WERI-Rb-1 (cell line): Measurements from ENCODE around the gene HLA-DQA1.

Source experiments
- DNase-seq: peaks from one replicate; pipeline ENCODE4 v3.0.0-alpha.2; 2020
- H3K27ac ChIP-seq: fragments of 250-450 bp; sonication (Bioruptor Pico); 2 replicates; pipeline ENCODE4 v1.5.1; 2020; ENCODE audit warnings: mild to moderate bottlenecking, moderate library complexity
- H3K27me3 ChIP-seq: fragments of 250-450 bp; sonication (Bioruptor Pico); 2 replicates; pipeline ENCODE4 v1.5.1; 2021; ENCODE audit warnings: mild to moderate bottlenecking, low read depth, moderate library complexity; ENCODE audit not compliant: insufficient read depth, severe bottlenecking
- H3K36me3 ChIP-seq: fragments of 250-450 bp; sonication (Bioruptor Pico); 2 replicates; pipeline ENCODE4 v1.5.1; 2020; ENCODE audit warnings: mild to moderate bottlenecking, moderate library complexity
- H3K4me3 ChIP-seq: 2 replicates; pipeline ENCODE4 v1.5.1; 2011; ENCODE audit warnings: low read depth, mild to moderate bottlenecking, control low read depth, low read length
- H3K9me3 ChIP-seq: fragments of 250-450 bp; sonication (Bioruptor Pico); 2 replicates; pipeline ENCODE4 v1.5.1; 2021; ENCODE audit warnings: mild to moderate bottlenecking, moderate library complexity; ENCODE audit not compliant: severe bottlenecking
- TF ChIP-seq, protein P1 (sequence below): IDR thresholded peaks from 2 replicates; pipeline ENCODE4 v1.5.1; 2011; ENCODE audit warnings: low read depth, mild to moderate bottlenecking, control low read depth, inconsistent platforms, low read length

The HLA-DQA1 gene

DNA sequence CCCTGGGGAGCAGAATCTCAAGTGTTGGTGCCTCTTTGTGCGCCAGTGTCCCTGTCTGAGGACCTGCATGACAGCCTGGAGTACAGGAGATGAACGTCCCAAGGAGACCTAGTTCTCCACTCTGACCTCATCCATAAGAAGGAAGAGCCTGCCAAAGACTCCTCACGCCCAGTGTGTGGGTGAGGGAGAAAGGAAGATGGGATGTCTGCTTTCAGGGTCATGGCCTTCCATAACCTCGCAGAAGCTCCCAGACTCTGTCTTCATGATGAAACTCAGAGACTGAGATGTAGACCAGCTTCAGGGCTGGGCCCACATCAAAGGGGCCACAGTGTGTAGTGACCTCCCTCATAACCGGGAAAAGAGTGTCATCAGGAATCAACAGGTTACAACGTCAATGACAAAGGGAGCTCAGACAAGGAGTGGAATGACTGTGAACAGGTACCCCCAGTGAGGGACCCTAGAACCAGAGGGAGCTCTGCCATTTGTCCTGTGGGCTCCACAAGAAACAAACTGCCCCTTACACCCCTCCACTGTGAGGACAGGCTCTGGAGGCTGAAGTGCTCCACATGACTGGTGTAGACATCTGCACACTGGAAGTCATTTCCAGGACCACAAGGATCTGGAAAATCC lies 21.2 kb downstream of the HLA-DQA1 start:
- TF ChIP-seq, protein P1, sequence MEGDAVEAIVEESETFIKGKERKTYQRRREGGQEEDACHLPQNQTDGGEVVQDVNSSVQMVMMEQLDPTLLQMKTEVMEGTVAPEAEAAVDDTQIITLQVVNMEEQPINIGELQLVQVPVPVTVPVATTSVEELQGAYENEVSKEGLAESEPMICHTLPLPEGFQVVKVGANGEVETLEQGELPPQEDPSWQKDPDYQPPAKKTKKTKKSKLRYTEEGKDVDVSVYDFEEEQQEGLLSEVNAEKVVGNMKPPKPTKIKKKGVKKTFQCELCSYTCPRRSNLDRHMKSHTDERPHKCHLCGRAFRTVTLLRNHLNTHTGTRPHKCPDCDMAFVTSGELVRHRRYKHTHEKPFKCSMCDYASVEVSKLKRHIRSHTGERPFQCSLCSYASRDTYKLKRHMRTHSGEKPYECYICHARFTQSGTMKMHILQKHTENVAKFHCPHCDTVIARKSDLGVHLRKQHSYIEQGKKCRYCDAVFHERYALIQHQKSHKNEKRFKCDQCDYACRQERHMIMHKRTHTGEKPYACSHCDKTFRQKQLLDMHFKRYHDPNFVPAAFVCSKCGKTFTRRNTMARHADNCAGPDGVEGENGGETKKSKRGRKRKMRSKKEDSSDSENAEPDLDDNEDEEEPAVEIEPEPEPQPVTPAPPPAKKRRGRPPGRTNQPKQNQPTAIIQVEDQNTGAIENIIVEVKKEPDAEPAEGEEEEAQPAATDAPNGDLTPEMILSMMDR = no peak
- Histone ChIP-seq H3K27me3 (peaks cover 39% of the 10 kb centered on the region), H3K9me3 (peaks cover 10% of the 10 kb centered on the region), H3K36me3 (no peaks in the 10 kb centered on the region), H3K4me3 (no peak overlapping the region), H3K27ac (no peak overlapping the region)
- no peak for DNase-seq

DNA sequence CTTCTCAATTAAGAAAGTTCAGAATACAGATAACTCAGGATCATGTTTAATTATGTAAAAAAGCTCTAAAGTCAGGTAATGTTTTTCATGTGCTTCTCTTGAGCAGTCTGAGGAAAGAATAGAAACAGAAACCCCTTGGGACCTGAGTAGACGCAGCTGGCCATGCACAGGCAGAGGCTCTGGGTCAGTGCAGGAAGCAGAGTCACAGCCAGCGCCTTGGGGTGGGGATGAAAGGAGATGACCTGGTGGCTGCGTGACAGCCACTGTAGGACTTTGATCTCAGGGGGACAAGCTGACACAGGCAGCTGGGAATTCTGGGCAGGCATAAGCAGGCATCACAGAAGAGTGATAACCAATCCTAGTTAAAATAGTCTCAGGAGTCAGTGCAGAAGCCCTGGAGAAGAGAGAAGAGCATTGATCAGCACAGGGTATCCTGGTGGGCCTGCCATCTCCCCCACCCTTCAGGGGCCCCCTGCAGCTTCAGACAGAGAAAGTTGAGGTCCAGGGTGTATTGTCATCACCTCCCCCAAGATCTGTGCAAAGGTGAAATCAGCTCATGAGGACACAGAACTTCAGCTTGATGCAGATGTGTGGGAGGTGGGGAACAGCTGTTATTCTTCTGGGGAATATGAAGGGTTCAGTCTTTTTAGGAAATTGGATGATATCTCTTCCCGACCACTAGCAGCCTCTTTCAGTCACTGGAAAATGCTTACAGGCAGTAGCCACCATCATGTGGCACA lies 22.8 kb downstream of the HLA-DQA1 start:
- DNase-seq = no peak
- H3K27me3 ChIP-seq = peaks cover 40% of the 10 kb centered on the region
- H3K27ac ChIP-seq = no peak overlapping the region
- TF ChIP-seq, protein P1 = no peak
- no peak overlapping the region for H3K4me3 ChIP-seq
- H3K36me3 ChIP-seq = no peaks in the 10 kb centered on the region
- H3K9me3 ChIP-seq = peaks cover 12% of the 10 kb centered on the region

DNA sequence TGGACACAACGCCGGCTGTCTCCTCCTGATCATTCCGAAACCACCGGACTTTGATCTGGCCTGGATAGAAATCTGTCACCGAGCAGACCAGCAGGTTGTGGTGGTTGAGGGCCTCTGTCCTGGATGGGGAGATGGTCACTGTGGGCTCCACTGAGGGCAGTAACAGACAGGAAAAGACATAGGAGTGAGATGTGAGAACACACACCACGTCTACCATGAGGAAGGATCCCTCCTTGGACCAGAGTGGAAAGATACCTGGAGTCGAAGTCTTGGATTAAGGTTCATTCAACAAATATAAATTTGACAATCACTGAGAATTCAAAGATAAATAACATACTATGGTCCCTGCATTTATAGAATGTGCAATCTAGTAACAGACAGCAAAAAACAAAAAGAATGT lies 24.9 kb downstream of the HLA-DQA1 start:
- Histone ChIP-seq H3K27me3 (peaks cover 58% of the 10 kb centered on the region), H3K36me3 (no peaks in the 10 kb centered on the region), H3K9me3 (peaks cover 5% of the 10 kb centered on the region), H3K4me3 (no peak overlapping the region), H3K27ac (no peak overlapping the region)
- DNase-seq = no peak
- TF ChIP-seq, protein P1 = no peak

DNA sequence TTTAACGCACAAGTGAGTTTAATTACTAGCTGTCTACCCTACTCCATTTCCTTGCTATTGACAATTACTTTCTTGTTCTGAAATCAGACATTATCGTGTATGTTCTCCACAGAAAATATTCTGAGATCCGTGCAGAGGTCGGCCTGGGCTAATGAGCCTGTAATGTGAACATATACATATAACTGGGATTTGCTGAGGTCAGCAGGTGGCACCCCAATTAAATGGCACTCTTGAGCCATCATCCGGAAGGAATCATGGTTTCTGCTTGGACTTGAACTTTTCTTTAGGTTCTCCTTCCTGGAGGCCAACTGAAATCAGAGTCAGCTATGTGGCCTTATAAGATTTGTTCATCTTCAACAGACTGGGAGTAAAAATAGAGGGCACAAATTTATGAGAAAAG lies 25.6 kb downstream of the HLA-DQA1 start:
- TF ChIP-seq, protein P1 = no peak
- Histone ChIP-seq H3K27ac (no peak overlapping the region), H3K9me3 (peaks cover 5% of the 10 kb centered on the region), H3K4me3 (no peak overlapping the region), H3K27me3 (peaks cover 65% of the 10 kb centered on the region), H3K36me3 (no peaks in the 10 kb centered on the region)
- DNase-seq = no peak

DNA sequence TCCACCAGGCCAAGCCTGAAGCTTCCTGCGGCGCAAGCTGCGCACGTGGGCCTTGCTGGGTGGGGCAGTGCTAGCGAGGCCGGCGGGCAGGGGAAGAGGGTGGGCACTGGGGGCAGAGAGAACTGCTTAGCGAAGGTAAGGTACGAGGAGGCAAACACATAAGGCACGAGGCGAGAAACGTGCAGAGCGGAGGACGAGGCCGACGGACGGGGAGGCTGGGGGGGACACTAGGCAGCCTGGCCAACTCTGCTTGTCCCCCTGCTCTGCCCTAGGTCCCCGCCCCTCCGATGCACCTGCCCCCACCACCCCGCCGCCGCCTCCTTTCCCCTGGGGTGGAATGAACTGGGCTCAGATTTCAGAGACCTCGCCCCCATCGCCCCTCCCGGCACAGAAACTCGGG lies 27.1 kb downstream of the HLA-DQA1 start:
- Histone ChIP-seq H3K27me3 (peaks cover 71% of the 10 kb centered on the region), H3K9me3 (peaks cover 5% of the 10 kb centered on the region), H3K27ac (no peak overlapping the region), H3K36me3 (no peaks in the 10 kb centered on the region), H3K4me3 (no peak overlapping the region)
- no peak for DNase-seq
- TF ChIP-seq, protein P1 = no peak
